Osteoblast (primary cell): Measurements from ENCODE around the gene SLC25A21. TPM values are rescaled to one million over a fixed set of nuclear protein-coding genes. Genes with fewer than 3 reads are reported as not detected.

Experiments
- DNase-seq: peaks from one replicate; pipeline ENCODE4 v3.0.0; 2011; ENCODE audit warnings: low spot score, mixed read lengths; ENCODE audit not compliant: insufficient read length; ENCODE audit errors: missing footprints
- H2AFZ ChIP-seq: 2 replicates; pipeline ENCODE4 v1.6.0; 2011; ENCODE audit warnings: mild to moderate bottlenecking, low read length
- H3K27ac ChIP-seq: 2 replicates; pipeline ENCODE4 v1.5.1; 2011; ENCODE audit warnings: mild to moderate bottlenecking, low read depth, low read length, moderate library complexity
- H3K27me3 ChIP-seq: 2 replicates; pipeline ENCODE4 v1.6.0; 2012; ENCODE audit warnings: mild to moderate bottlenecking, control low read depth, inconsistent platforms, low read length, moderate library complexity; ENCODE audit not compliant: insufficient read depth
- H3K36me3 ChIP-seq: 2 replicates; pipeline ENCODE4 v1.5.1; 2011; ENCODE audit warnings: mild to moderate bottlenecking, low read length, control low read depth, moderate library complexity; ENCODE audit not compliant: insufficient read depth
- H3K4me1 ChIP-seq: 2 replicates; pipeline ENCODE4 v1.5.1; 2011; ENCODE audit warnings: mild to moderate bottlenecking, low read length, control low read depth, moderate library complexity; ENCODE audit not compliant: insufficient read depth
- H3K4me2 ChIP-seq: 2 replicates; pipeline ENCODE4 v1.6.0; 2011; ENCODE audit warnings: mild to moderate bottlenecking, low read length; ENCODE audit not compliant: insufficient read depth
- H3K4me3 ChIP-seq: fragments of 200-600 bp; sonication (generic); 3 replicates; pipeline ENCODE4 v1.5.1; 2012; ENCODE audit warnings: mild to moderate bottlenecking, low read length, inconsistent platforms; ENCODE audit not compliant: insufficient read depth
- H3K79me2 ChIP-seq: 2 replicates; pipeline ENCODE4 v1.6.0; 2012; ENCODE audit warnings: mild to moderate bottlenecking, low read length, control low read depth, inconsistent platforms; ENCODE audit not compliant: insufficient read depth
- H3K9me3 ChIP-seq: 2 replicates; pipeline ENCODE4 v1.5.1; 2011; ENCODE audit warnings: low read depth, low read length, control low read depth
- H4K20me1 ChIP-seq: 2 replicates; pipeline ENCODE4 v1.6.0; 2012; ENCODE audit warnings: mild to moderate bottlenecking, low read length, control low read depth; ENCODE audit not compliant: insufficient read depth
- CTCF ChIP-seq: IDR thresholded peaks from 2 replicates; pipeline ENCODE4 v1.5.1; 2011; ENCODE audit warnings: mild to moderate bottlenecking, low read depth, low read length, moderate library complexity; ENCODE audit errors: extremely low read depth
- total RNA-seq: library from RNA; depleted of rRNA; stranded (reverse); fragments of >200 nt; gene quantifications from 2 replicates; pipeline ENCODE4 v1.2.3, GENCODE V29; 2012

SLC25A21 gene
- total RNA-seq, 1 donor = 0.72 TPM

- Histone ChIP-seq H3K27me3 (no peaks in the 10 kb centered on the region), H4K20me1 (no peaks in the 10 kb centered on the region), H3K4me3 (no peak overlapping the region), H2AFZ (no peak overlapping the region), H3K4me2 (no peak overlapping the region), H3K27ac (no peak overlapping the region), H3K4me1 (no peaks in the 10 kb centered on the region), H3K79me2 (no peaks in the 10 kb centered on the region), H3K9me3 (no peaks in the 10 kb centered on the region), H3K36me3 (no peaks in the 10 kb centered on the region)
- no peak for TF ChIP-seq CTCF
- no peak for DNase-seq
Observed at GRCh38 chr14:36847366-36847765, 325.0 kb downstream of the SLC25A21 start.

DNA sequence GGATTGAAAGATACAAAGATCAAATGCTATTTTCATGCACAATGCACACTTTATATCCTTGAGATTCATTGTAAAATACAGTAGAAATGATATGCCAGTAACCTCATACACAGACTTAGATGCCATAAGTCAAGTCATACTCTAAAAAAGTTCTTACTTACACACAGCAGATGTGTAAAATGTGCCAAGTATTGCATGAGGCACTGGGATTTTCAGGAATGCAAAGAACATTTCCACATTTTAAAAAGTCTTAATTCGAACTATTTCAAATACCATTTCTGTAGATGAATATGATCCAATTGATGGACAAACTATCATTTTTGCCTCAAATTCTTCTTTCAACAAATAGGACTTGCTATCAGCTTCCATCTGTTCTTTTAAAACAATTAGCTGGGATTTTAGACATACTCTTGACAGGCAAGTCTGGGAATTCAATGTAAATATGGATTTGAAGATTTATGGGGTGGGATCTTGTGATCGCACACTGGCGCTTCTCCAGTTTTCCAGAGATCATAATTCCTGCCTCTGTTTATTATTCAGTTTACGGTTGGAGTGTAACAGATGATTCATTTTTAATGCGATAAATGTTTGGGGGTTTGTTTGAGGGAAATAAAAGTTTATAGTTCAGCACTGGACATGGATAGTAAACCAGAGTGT, 326.9 kb downstream of the SLC25A21 start:
- DNase-seq = no peak
- no peaks in the 10 kb centered on the region for H3K9me3 ChIP-seq
- no peak overlapping the region for H3K4me2 ChIP-seq
- H3K27me3 ChIP-seq = no peaks in the 10 kb centered on the region
- no peak overlapping the region for H2AFZ ChIP-seq
- no peaks in the 10 kb centered on the region for H4K20me1 ChIP-seq
- no peaks in the 10 kb centered on the region for H3K79me2 ChIP-seq
- H3K4me3 ChIP-seq = no peak overlapping the region
- no peak for TF ChIP-seq CTCF
- no peaks in the 10 kb centered on the region for H3K4me1 ChIP-seq
- no peak overlapping the region for H3K27ac ChIP-seq
- no peaks in the 10 kb centered on the region for H3K36me3 ChIP-seq

GRCh38 chr14:36844443-36845195, 327.8 kb downstream of the SLC25A21 start:
- H3K4me1 ChIP-seq = no peaks in the 10 kb centered on the region
- no peak overlapping the region for H3K4me2 ChIP-seq
- DNase-seq = no peak
- no peak overlapping the region for H2AFZ ChIP-seq
- no peaks in the 10 kb centered on the region for H3K36me3 ChIP-seq
- H3K27ac ChIP-seq = no peak overlapping the region
- H4K20me1 ChIP-seq = no peaks in the 10 kb centered on the region
- H3K4me3 ChIP-seq = no peak overlapping the region
- H3K9me3 ChIP-seq = no peaks in the 10 kb centered on the region
- no peaks in the 10 kb centered on the region for H3K79me2 ChIP-seq
- TF ChIP-seq CTCF = no peak
- no peaks in the 10 kb centered on the region for H3K27me3 ChIP-seq

DNA sequence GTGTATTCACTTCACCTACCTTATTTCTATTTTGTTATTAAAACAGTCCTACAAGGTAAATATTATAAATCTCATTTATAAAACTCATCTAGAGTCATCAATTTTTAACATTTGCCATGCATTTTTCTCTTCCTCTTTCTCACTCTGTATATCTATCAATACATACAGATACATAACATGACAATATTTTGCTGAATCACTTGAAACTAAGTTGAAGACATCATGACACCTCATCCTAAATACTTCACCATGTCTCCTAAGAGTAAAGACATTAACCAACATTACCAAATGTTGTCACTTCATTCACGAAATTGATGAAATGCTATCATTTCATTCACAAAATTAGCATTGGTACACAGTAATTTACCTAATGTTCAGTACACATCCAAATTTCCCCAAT, 329.0 kb downstream of the SLC25A21 start:
- H4K20me1 ChIP-seq = no peaks in the 10 kb centered on the region
- H2AFZ ChIP-seq = no peak overlapping the region
- H3K36me3 ChIP-seq = no peaks in the 10 kb centered on the region
- H3K4me2 ChIP-seq = no peak overlapping the region
- no peak for TF ChIP-seq CTCF
- H3K4me1 ChIP-seq = no peaks in the 10 kb centered on the region
- no peak overlapping the region for H3K27ac ChIP-seq
- H3K27me3 ChIP-seq = no peaks in the 10 kb centered on the region
- no peaks in the 10 kb centered on the region for H3K79me2 ChIP-seq
- H3K4me3 ChIP-seq = no peak overlapping the region
- no peak for DNase-seq
- no peaks in the 10 kb centered on the region for H3K9me3 ChIP-seq
